Nephron (organoid): ENCODE measurements around the gene CFAP54.

Source experiments
- H3K27ac Mint-ChIP-seq, 3 experiments: 2 replicates each; pipeline ENCODE4 v1.8.0; 2020; ENCODE audit warnings: mixed read lengths in 3 of 3, mild to moderate bottlenecking in 2 of 3, moderate library complexity in 1 of 3
- H3K27me3 Mint-ChIP-seq: 2 replicates; pipeline ENCODE4 v1.8.0; 2021; ENCODE audit warnings: low read depth, mild to moderate bottlenecking, moderate library complexity, mixed read lengths
- H3K36me3 Mint-ChIP-seq: 2 replicates; pipeline ENCODE4 v1.8.0; 2020; ENCODE audit warnings: low read depth, mixed read lengths
- H3K4me1 Mint-ChIP-seq: 2 replicates; pipeline ENCODE4 v1.8.0; 2020; ENCODE audit warnings: mixed read lengths
- H3K4me3 Mint-ChIP-seq, 3 experiments: 2 replicates each; pipeline ENCODE4 v1.8.0; 2020; ENCODE audit warnings: mild to moderate bottlenecking in 3 of 3, mixed read lengths in 3 of 3, moderate library complexity in 2 of 3
- H3K9me3 Mint-ChIP-seq: 2 replicates; pipeline ENCODE4 v1.8.0; 2020; ENCODE audit warnings: mixed read lengths
- CTCF ChIP-seq, 3 experiments: fragments of 200-600 bp; sonication (generic); IDR thresholded peaks; one replicate each; pipeline ENCODE4 v1.5.0; 2021; ENCODE audit warnings: antibody characterized with exemption in 3 of 3; ENCODE audit not compliant: unreplicated experiment in 3 of 3

Gene CFAP54

GRCh38 chr12:96864335-96864734 lies 375.0 kb downstream of the CFAP54 start:
- Mint-ChIP-seq H3K4me1 (no peaks in the 10 kb centered on the region), H3K27me3 (no peaks in the 10 kb centered on the region), H3K36me3 (no peaks in the 10 kb centered on the region), H3K9me3 (peaks cover 3% of the 10 kb centered on the region), H3K4me3 (no peak overlapping the region), H3K27ac (no peak overlapping the region)
- TF ChIP-seq CTCF (IDR thresholded peaks at IDR 0.05; ENCODE audit: unreplicated experiment in 3 of 3): no peak

GRCh38 chr12:96866801-96867590 lies 377.6 kb downstream of the CFAP54 start:
- no peak overlapping the region for H3K27ac Mint-ChIP-seq
- H3K36me3 Mint-ChIP-seq: no peaks in the 10 kb centered on the region

GRCh38 chr12:96870946-96871345 lies 381.6 kb downstream of the CFAP54 start:
- Mint-ChIP-seq H3K4me3 (no peak overlapping the region), H3K9me3 (peaks cover 26% of the 10 kb centered on the region), H3K27me3 (no peaks in the 10 kb centered on the region), H3K4me1 (peaks cover 5% of the 10 kb centered on the region), H3K27ac (peak overlapping the region in 1 of 3 experiments; percentile 24), H3K36me3 (no peaks in the 10 kb centered on the region)
- no peak for TF ChIP-seq CTCF (IDR thresholded peaks at IDR 0.05; ENCODE audit: unreplicated experiment in 3 of 3)

More at GRCh38 chr12:96866801-96867590, 377.6 kb downstream of the CFAP54 start:
- H3K9me3 Mint-ChIP-seq: peaks cover 16% of the 10 kb centered on the region
- no peaks in the 10 kb centered on the region for H3K27me3 Mint-ChIP-seq
- H3K4me1 Mint-ChIP-seq: peaks cover 5% of the 10 kb centered on the region
- no peak for TF ChIP-seq CTCF (IDR thresholded peaks at IDR 0.05; ENCODE audit: unreplicated experiment in 3 of 3)
- H3K4me3 Mint-ChIP-seq: no peak overlapping the region

- Mint-ChIP-seq H3K27ac (no peak overlapping the region), H3K4me3 (no peak overlapping the region)
Observed at GRCh38 chr12:96872961-96873360, 383.6 kb downstream of the CFAP54 start.

GRCh38 chr12:96874211-96874610 lies 384.8 kb downstream of the CFAP54 start:
- TF ChIP-seq CTCF (IDR thresholded peaks at IDR 0.05; ENCODE audit: unreplicated experiment in 3 of 3): no peak
- H3K27ac Mint-ChIP-seq: no peak overlapping the region
- no peaks in the 10 kb centered on the region for H3K36me3 Mint-ChIP-seq
- H3K4me1 Mint-ChIP-seq: peaks cover 5% of the 10 kb centered on the region
- H3K4me3 Mint-ChIP-seq: no peak overlapping the region
- H3K27me3 Mint-ChIP-seq: peaks cover 14% of the 10 kb centered on the region
- H3K9me3 Mint-ChIP-seq: peaks cover 23% of the 10 kb centered on the region

More at GRCh38 chr12:96872961-96873360, 383.6 kb downstream of the CFAP54 start:
- H3K36me3 Mint-ChIP-seq: no peaks in the 10 kb centered on the region
- H3K9me3 Mint-ChIP-seq: peaks cover 23% of the 10 kb centered on the region
- peaks cover 9% of the 10 kb centered on the region for H3K27me3 Mint-ChIP-seq
- peaks cover 5% of the 10 kb centered on the region for H3K4me1 Mint-ChIP-seq
- no peak for TF ChIP-seq CTCF (IDR thresholded peaks at IDR 0.05; ENCODE audit: unreplicated experiment in 3 of 3)

- peaks cover 14% of the 10 kb centered on the region for H3K27me3 Mint-ChIP-seq
- H3K4me1 Mint-ChIP-seq: no peaks in the 10 kb centered on the region
- H3K36me3 Mint-ChIP-seq: no peaks in the 10 kb centered on the region
- peaks cover 19% of the 10 kb centered on the region for H3K9me3 Mint-ChIP-seq
- H3K27ac Mint-ChIP-seq: no peak overlapping the region
- H3K4me3 Mint-ChIP-seq: no peak overlapping the region
- no peak for TF ChIP-seq CTCF (IDR thresholded peaks at IDR 0.05; ENCODE audit: unreplicated experiment in 3 of 3)
Observed at GRCh38 chr12:96876966-96877365, 387.6 kb downstream of the CFAP54 start.
